Measurements from ENCODE around the gene MTMR2. TPM values are rescaled to one million over a fixed set of nuclear protein-coding genes. Genes with fewer than 3 reads are reported as not detected.

MTMR2 gene
- total RNA-seq, 1 donor from 2014 or later: 45.0 TPM

- no peak for DNase-seq (ENCODE audit: low spot score, unreplicated experiment)
- Mint-ChIP-seq H3K4me1 (ENCODE audit: low read depth) (no peaks in the 10 kb centered on the region), H3K27ac (no peak overlapping the region), H3K36me3 (ENCODE audit: insufficient read depth) (peaks cover 9% of the 10 kb centered on the region), H3K9me3 (ENCODE audit: low read depth) (no peaks in the 10 kb centered on the region), H3K4me3 (ENCODE audit: low read depth) (no peak overlapping the region), H3K27me3 (no peaks in the 10 kb centered on the region)
- no peak for TF ChIP-seq CTCF (IDR thresholded peaks at IDR 0.05; ENCODE audit: unreplicated experiment)
Observed at GRCh38 chr11:95888852-95889251, 35.1 kb downstream of the MTMR2 start.

DNA sequence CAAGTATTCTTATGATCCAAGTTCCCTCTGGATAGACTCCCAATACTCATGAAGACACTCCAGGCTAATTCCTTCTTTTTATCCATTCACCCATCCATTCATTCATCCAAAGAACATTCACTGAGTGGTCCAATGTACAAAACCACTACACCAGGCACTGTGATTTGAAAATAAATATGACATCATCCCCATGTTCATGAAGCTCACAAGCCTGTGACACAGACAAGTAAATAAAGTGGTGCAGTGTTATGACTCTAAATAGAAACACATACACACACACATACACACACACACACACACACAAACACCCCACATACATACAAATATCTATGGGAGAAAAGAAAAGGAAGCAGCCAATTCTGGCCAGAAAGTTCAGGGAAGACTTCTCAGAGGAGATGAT lies 35.5 kb downstream of the MTMR2 start:
- no peak for TF ChIP-seq CTCF (IDR thresholded peaks at IDR 0.05; ENCODE audit: unreplicated experiment)
- H3K4me1 Mint-ChIP-seq (ENCODE audit: low read depth): no peaks in the 10 kb centered on the region
- DNase-seq (ENCODE audit: low spot score, unreplicated experiment): no peak
- no peak overlapping the region for H3K27ac Mint-ChIP-seq
- H3K36me3 Mint-ChIP-seq (ENCODE audit: insufficient read depth): peaks cover 9% of the 10 kb centered on the region
- H3K4me3 Mint-ChIP-seq (ENCODE audit: low read depth): no peak overlapping the region
- no peaks in the 10 kb centered on the region for H3K27me3 Mint-ChIP-seq
- H3K9me3 Mint-ChIP-seq (ENCODE audit: low read depth): no peaks in the 10 kb centered on the region

DNA sequence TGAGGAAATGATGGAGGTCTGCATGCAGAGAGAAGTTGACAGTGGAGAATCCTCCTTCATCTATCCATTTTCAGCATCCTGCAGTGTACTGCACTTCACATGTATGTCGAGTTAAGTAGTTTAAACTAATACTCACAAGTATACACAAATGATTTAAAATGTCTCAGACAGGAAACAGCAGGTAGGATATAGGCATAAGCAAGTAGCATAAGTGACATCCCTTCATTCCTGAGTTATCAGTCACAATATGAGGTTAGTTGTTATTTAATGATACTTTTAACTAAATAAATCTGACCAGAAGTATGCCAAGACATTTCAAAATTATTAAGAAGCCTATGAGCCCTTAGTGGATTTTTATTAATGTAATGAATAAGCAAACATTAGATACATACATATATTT lies 37.4 kb downstream of the MTMR2 start:
- TF ChIP-seq CTCF (IDR thresholded peaks at IDR 0.05; ENCODE audit: unreplicated experiment): no peak
- Mint-ChIP-seq H3K27ac (no peak overlapping the region), H3K36me3 (ENCODE audit: insufficient read depth) (peaks cover 12% of the 10 kb centered on the region), H3K27me3 (no peaks in the 10 kb centered on the region), H3K4me3 (ENCODE audit: low read depth) (no peak overlapping the region), H3K4me1 (ENCODE audit: low read depth) (no peaks in the 10 kb centered on the region), H3K9me3 (ENCODE audit: low read depth) (no peaks in the 10 kb centered on the region)
- no peak for DNase-seq (ENCODE audit: low spot score, unreplicated experiment)

DNA sequence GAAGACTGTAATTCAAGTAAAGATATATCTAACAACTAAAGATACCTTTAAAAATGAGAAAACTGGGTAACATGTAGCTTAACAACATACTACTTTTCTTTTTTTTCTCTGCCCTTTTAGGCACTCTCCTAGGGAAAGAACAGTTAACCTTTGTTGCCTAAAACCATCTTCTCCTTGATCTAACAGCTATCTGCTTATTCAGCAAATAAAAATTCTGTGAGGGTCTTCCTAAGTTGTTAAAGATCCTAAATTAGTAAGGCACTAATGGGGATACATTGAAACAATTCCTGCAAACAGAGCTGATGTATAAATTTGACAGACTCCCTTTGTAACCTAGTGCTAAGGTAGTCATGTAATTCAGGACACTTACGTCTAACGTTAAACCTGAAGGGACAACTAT lies 39.1 kb downstream of the MTMR2 start:
- no peak for DNase-seq (ENCODE audit: low spot score, unreplicated experiment)
- H3K27ac Mint-ChIP-seq: no peak overlapping the region
- no peak overlapping the region for H3K4me3 Mint-ChIP-seq (ENCODE audit: low read depth)
- H3K9me3 Mint-ChIP-seq (ENCODE audit: low read depth): no peaks in the 10 kb centered on the region
- H3K4me1 Mint-ChIP-seq (ENCODE audit: low read depth): no peaks in the 10 kb centered on the region
- no peaks in the 10 kb centered on the region for H3K27me3 Mint-ChIP-seq
- TF ChIP-seq CTCF (IDR thresholded peaks at IDR 0.05; ENCODE audit: unreplicated experiment): no peak
- peaks cover 12% of the 10 kb centered on the region for H3K36me3 Mint-ChIP-seq (ENCODE audit: insufficient read depth)

DNA sequence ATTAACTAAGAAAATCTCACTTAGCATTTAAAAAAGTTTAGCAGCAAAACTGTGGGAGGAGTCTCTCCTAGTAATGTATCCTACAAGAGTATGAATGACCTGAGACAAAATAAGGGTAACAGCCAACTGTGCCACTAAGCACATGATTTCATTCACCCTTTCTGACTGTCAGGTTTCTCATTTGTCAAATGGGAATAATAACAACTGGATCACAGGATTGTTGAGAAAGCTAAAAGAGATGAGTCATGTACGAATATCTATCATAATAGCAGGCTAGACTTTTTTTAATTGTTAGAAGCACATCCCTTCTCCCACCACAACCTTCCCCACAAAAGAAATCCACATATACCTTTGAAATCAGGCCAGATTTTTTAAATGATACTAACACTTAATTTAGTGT lies 39.5 kb downstream of the MTMR2 start:
- Mint-ChIP-seq H3K27me3 (no peaks in the 10 kb centered on the region), H3K4me1 (ENCODE audit: low read depth) (no peaks in the 10 kb centered on the region), H3K27ac (no peak overlapping the region), H3K9me3 (ENCODE audit: low read depth) (no peaks in the 10 kb centered on the region), H3K36me3 (ENCODE audit: insufficient read depth) (peaks cover 14% of the 10 kb centered on the region), H3K4me3 (ENCODE audit: low read depth) (no peak overlapping the region)
- DNase-seq (ENCODE audit: low spot score, unreplicated experiment): no peak
- TF ChIP-seq CTCF (IDR thresholded peaks at IDR 0.05; ENCODE audit: unreplicated experiment): no peak
